Measurements from ENCODE around the gene ADAMTS16.

ADAMTS16 gene

DNA sequence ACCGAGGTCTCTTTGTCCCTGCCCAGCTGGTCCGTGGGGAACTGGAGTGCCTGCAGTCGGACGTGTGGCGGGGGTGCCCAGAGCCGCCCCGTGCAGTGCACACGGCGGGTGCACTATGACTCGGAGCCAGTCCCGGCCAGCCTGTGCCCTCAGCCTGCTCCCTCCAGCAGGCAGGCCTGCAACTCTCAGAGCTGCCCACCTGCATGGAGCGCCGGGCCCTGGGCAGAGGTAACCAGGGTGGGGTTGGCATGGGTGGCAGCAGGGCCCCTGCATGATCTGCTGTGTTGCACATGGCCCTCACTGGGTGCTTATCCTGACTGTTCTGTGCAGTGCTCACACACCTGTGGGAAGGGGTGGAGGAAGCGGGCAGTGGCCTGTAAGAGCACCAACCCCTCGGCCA, 163.1 kb downstream of the ADAMTS16 start:
- Mint-ChIP-seq H3K4me3 (no peak overlapping the region), H3K27ac (no peak overlapping the region), H3K36me3 (no peaks in the 10 kb centered on the region), H3K9me3 (peaks cover 20% of the 10 kb centered on the region), H3K4me1 (no peaks in the 10 kb centered on the region), H3K27me3 (no peaks in the 10 kb centered on the region)
- CTCF ChIA-PET, result no interaction called here
- DNase-seq, result no peak

DNA sequence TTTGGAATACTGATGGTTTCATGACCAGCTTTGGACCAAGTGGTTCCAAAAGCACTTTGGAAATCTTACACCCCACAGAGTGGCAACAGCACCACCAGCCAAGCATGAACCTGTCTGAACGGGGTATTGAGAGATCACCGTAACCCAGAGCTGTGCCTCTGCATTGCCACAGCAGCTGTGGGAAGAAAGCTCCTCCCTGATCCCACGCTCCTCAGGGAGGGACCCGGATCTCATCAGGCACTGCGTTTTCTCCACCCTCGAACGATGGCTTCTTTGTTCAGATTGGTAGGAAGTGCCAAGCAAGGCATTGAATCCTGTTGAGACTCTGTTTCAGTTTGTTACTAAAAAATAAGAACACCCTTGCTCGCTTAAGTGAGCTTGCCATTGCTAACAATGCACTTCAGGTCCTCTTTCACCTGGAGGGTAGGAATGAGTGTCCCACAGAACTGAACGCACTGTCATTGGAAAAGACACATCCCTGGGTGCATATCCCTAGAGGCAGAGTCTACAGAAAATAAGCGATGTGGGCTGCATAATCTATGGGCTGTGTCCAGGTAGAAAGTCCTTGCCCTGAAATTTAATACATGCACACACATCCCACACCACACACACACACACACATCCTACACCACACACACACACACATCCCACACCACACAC, 164.4 kb downstream of the ADAMTS16 start:
- no peaks in the 10 kb centered on the region for H3K27me3 Mint-ChIP-seq
- H3K4me1 Mint-ChIP-seq, result no peaks in the 10 kb centered on the region
- CTCF ChIA-PET, result no interaction called here
- H3K4me3 Mint-ChIP-seq, result no peak overlapping the region
- no peaks in the 10 kb centered on the region for H3K36me3 Mint-ChIP-seq
- no peak overlapping the region for H3K27ac Mint-ChIP-seq
- peaks cover 22% of the 10 kb centered on the region for H3K9me3 Mint-ChIP-seq
- no peak for DNase-seq

DNA sequence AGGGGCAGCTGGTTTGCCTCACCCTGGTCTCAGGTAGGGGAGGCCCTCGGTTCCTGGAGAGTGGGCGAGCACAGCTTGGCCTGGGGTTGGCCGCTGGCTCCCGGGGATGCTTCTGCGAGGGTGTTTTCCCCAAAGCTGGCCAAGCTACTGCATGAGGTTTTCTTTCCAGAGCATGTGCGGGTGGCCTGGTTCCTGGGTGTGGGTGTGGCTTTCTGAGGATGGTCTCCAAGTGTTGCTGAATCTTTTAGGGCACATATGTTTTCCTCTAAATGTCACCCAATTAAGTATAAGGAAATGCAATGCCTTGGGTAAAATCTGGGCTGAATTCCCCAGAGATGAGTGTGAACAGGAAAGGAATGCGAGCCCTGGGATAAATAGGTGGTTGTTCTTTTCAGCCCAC, 166.6 kb downstream of the ADAMTS16 start:
- CTCF ChIA-PET, result no interaction called here
- DNase-seq, result no peak
- H3K9me3 Mint-ChIP-seq, result peaks cover 19% of the 10 kb centered on the region
- no peaks in the 10 kb centered on the region for H3K36me3 Mint-ChIP-seq
- no peaks in the 10 kb centered on the region for H3K27me3 Mint-ChIP-seq
- H3K4me1 Mint-ChIP-seq, result no peaks in the 10 kb centered on the region
- no peak overlapping the region for H3K4me3 Mint-ChIP-seq
- H3K27ac Mint-ChIP-seq, result no peak overlapping the region

DNA sequence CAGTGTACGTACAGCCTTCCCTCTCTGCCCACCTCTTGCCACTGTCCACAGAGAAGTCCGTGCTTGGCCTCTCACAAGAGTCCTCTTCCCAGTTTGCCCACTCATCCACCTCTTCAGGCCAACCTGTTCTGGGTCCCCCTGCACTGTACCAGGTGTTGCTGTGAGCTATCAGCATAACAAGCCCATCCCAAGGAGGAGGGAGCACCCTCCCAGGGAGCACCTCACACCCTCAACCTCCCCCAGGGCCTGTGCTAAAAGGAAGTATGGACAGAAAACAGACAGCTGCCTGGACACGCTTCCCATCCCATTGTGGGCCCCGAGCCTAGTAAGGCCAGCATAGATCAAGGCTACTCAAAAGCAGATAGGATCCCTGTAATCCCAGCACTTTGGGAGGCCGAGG, 168.2 kb downstream of the ADAMTS16 start:
- Mint-ChIP-seq H3K36me3 (no peaks in the 10 kb centered on the region), H3K9me3 (peaks cover 9% of the 10 kb centered on the region), H3K27me3 (no peaks in the 10 kb centered on the region), H3K27ac (no peak overlapping the region), H3K4me3 (no peak overlapping the region), H3K4me1 (no peaks in the 10 kb centered on the region)
- CTCF ChIA-PET, result no interaction called here
- no peak for DNase-seq

DNA sequence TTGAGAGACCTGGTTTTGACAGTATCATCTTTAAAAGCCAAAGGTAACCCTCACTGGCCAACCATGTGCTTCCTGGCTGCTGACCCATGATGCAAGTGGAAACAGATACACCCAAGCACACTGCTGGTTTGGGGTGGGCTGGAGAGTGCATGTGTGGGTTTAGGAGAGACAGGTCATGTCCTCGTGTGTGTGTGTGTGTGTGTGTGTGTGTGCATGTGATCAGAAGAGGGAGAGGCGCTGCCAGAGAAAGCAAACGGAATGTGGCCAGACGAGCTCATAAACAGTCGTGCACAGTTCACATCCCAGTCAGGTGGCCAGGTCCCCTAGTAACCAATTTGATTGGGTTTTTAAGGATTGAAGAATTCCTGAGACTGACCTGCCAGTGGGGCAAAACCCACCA, 169.5 kb downstream of the ADAMTS16 start:
- no peak for DNase-seq
- Mint-ChIP-seq H3K4me3 (no peak overlapping the region), H3K9me3 (peaks cover 9% of the 10 kb centered on the region), H3K36me3 (no peaks in the 10 kb centered on the region), H3K27ac (no peak overlapping the region), H3K27me3 (no peaks in the 10 kb centered on the region), H3K4me1 (no peaks in the 10 kb centered on the region)
- CTCF ChIA-PET, result no interaction called here

DNA sequence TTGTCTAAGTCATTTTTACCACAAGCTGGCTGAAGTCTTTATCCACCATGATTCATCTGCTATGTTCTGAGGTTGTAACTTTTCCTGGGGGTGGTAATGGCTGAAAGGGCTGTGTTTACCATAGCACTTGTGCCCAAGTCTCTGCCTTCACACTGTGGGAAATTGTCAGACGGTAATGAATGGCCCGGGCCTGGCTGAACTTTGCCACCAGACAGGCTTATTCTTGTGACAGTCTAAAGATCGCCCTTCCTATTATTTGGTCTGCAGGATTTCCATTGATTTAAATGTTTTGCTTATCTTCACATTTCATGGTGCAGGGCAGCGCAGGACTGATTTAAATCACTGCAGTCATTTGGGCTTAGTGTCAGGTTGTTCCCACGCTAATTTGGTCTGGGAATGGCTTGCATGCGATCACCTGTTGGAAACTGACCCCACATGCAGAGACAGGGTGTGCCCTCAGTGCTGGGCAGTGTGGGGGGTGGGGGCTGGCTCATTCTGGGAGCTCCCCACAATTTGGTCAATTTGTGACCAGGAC, 173.0 kb downstream of the ADAMTS16 start:
- CTCF ChIA-PET, result no interaction called here
- H3K4me3 Mint-ChIP-seq, result no peak overlapping the region
- H3K36me3 Mint-ChIP-seq, result no peaks in the 10 kb centered on the region
- H3K4me1 Mint-ChIP-seq, result no peaks in the 10 kb centered on the region
- no peak for DNase-seq
- H3K27me3 Mint-ChIP-seq, result no peaks in the 10 kb centered on the region
- H3K27ac Mint-ChIP-seq, result no peak overlapping the region
- peaks cover 9% of the 10 kb centered on the region for H3K9me3 Mint-ChIP-seq

DNA sequence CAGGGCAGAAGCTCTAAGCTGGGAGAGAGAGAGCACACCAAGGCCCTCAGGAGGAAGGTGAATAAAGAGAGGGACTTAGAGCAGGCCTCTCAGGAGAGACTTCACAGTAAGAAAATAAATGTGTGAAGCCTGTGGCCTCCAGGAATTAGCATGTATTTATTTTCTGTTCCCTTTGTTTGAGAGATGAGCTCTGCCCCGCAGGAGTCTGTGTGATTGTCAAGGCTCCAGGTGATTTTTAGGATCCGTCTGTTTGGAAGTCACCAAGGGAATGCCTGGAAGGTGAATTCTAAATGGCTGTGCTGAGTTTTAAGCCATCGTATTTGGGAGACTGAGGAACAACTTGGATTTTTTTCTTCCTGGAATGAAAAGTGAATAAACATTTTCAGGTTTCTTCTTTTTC, 174.0 kb downstream of the ADAMTS16 start:
- no peak overlapping the region for H3K27ac Mint-ChIP-seq
- H3K9me3 Mint-ChIP-seq, result peaks cover 10% of the 10 kb centered on the region
- DNase-seq, result no peak
- no peaks in the 10 kb centered on the region for H3K4me1 Mint-ChIP-seq
- no peak overlapping the region for H3K4me3 Mint-ChIP-seq
- no peaks in the 10 kb centered on the region for H3K36me3 Mint-ChIP-seq
- CTCF ChIA-PET, result no interaction called here
- H3K27me3 Mint-ChIP-seq, result no peaks in the 10 kb centered on the region

DNA sequence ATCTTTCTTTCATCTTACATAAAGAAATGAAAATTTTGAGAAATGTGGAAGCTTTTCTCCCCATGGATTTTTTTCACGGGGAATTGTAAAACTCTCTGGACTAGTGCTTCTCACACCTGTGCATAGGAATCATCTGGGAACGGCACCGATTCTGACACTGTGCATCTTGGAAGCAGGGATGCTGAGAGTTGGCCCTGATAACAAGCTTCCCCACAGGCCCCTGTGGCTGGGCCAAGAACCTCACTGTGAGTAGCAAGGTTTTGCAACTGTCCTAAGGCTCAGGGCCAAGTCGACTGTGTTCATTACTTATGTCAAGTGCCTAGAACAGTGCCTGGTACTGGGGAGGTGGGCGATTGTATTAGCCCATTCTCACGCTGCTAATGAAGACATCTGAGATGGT, 174.5 kb downstream of the ADAMTS16 start:
- CTCF ChIA-PET, result no interaction called here
- no peaks in the 10 kb centered on the region for H3K36me3 Mint-ChIP-seq
- no peak for DNase-seq
- H3K27ac Mint-ChIP-seq, result no peak overlapping the region
- no peaks in the 10 kb centered on the region for H3K27me3 Mint-ChIP-seq
- H3K9me3 Mint-ChIP-seq, result peaks cover 10% of the 10 kb centered on the region
- no peak overlapping the region for H3K4me3 Mint-ChIP-seq
- H3K4me1 Mint-ChIP-seq, result no peaks in the 10 kb centered on the region

DNA sequence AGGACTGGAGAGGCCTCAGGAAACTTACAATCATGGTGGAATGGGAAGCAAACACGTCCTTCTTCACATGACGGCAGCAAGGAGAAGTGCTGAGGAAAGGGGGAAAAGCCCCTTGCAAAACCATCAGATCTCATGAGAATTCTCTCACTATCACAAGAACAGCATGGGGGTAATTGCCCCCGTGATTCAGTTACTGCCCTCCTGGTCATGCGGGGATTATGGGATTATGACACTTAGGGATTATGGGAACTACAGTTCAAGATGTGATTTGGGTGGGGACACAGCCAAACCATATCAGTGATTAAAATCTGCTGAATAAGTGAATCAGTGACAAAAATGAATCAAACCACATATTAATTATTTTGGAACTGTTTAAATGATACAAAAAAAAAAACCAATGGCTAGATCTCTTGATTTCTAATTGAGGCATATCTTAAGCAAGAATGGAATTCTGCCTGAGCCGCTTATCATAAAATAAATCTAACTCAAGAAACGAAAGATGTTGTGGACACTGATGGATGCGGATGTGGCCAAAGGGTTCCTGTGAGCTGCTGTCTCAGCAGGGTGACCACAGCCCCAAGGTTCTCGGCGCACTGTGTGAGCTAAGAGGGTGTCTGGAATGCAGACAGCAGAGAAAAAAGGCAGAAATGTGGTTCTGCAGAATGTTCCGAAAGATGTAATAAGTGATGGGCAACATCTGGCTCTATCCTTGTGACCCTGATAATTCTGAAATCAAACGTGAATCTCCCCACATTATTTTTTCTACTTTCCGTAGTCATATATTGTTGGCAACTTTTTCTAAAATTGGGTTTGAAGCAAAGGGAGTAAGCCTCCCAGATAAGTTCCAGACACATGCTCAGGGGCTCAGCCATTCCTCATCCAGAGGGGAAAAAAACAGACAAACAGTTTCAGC, 175.2 kb downstream of the ADAMTS16 start:
- Mint-ChIP-seq H3K27me3 (no peaks in the 10 kb centered on the region), H3K4me1 (no peaks in the 10 kb centered on the region), H3K4me3 (no peak overlapping the region), H3K9me3 (peaks cover 10% of the 10 kb centered on the region), H3K36me3 (no peaks in the 10 kb centered on the region), H3K27ac (no peak overlapping the region)
- no peak for DNase-seq
- CTCF ChIA-PET, result no interaction called here

DNA sequence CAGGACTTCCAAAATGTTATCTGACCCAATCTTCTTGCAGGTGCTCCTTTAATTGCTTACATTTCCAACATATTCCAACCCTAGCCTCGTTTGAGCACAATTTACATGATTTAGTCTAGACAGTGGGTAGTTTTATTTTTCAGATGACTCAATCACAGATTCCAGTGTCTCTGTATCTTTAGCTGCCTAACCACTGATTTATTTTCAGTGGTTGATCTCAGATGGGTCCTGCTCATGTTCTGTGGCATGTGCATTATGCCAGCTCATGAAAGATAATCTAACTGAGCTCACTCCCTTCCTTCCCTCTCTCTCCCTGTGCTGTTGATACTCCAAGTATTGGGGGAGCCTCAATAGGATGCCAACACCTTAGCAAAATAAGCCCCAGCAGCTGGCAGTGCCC, 176.2 kb downstream of the ADAMTS16 start:
- CTCF ChIA-PET, result no interaction called here
- no peaks in the 10 kb centered on the region for H3K4me1 Mint-ChIP-seq
- no peak overlapping the region for H3K27ac Mint-ChIP-seq
- no peaks in the 10 kb centered on the region for H3K27me3 Mint-ChIP-seq
- peaks cover 12% of the 10 kb centered on the region for H3K9me3 Mint-ChIP-seq
- no peak overlapping the region for H3K4me3 Mint-ChIP-seq
- no peak for DNase-seq
- H3K36me3 Mint-ChIP-seq, result no peaks in the 10 kb centered on the region

DNA sequence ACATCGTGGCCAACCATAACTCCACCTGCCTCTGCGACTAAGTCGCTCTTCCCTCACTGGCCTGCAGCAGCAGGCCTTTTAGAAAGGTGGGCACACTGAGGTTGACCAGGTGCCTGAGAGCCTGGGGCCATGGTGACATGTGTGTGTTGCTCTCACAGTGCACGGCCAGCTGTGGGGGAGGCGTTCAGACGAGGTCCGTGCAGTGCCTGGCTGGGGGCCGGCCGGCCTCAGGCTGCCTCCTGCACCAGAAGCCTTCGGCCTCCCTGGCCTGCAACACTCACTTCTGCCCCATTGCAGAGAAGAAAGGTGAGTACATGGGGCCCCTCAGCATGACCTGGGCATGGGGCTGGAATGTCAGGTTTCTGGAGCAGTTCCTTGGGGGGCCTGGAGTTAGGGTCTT, 177.8 kb downstream of the ADAMTS16 start:
- no peaks in the 10 kb centered on the region for H3K27me3 Mint-ChIP-seq
- no peak overlapping the region for H3K4me3 Mint-ChIP-seq
- no peaks in the 10 kb centered on the region for H3K4me1 Mint-ChIP-seq
- H3K36me3 Mint-ChIP-seq, result no peaks in the 10 kb centered on the region
- DNase-seq, result no peak
- CTCF ChIA-PET, result no interaction called here
- H3K27ac Mint-ChIP-seq, result no peak overlapping the region
- peaks cover 12% of the 10 kb centered on the region for H3K9me3 Mint-ChIP-seq

DNA sequence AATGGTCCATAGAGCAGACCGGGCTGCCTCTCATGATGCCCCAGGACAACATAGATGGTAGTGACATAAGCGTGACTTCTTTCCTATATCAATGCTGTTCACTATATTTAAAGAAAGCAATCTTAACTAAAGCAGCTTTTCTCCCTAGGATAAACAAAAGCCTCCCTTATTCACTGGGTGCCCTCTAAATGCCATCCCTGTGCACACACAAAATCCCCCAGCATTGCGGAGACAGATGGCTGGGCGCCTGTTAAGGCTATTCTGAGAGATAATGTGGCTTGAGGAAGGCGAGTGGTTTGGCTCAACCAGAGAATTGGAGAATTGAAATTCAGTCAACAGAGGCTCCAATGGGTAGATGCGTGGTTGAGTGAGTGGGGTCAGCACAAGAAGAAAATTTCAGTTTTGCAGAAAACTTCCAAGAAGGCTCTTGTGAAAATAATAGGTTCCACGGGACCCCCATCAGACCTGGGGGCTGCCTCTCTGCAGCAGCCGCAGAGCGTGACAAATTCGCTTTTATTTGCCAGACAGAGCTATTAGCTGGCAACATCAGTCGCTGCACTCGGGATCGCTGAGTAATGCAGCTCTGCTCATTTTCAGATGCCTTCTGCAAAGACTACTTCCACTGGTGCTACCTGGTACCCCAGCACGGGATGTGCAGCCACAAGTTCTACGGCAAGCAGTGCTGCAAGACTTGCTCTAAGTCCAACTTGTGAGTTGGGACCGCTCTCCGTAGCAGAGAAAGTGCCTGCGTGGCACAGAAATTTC, 178.5 kb downstream of the ADAMTS16 start:
- peaks cover 12% of the 10 kb centered on the region for H3K9me3 Mint-ChIP-seq
- H3K27ac Mint-ChIP-seq, result no peak overlapping the region
- H3K27me3 Mint-ChIP-seq, result no peaks in the 10 kb centered on the region
- H3K36me3 Mint-ChIP-seq, result no peaks in the 10 kb centered on the region
- CTCF ChIA-PET, result no interaction called here
- H3K4me3 Mint-ChIP-seq, result no peak overlapping the region
- DNase-seq, result no peak
- H3K4me1 Mint-ChIP-seq, result no peaks in the 10 kb centered on the region

DNA sequence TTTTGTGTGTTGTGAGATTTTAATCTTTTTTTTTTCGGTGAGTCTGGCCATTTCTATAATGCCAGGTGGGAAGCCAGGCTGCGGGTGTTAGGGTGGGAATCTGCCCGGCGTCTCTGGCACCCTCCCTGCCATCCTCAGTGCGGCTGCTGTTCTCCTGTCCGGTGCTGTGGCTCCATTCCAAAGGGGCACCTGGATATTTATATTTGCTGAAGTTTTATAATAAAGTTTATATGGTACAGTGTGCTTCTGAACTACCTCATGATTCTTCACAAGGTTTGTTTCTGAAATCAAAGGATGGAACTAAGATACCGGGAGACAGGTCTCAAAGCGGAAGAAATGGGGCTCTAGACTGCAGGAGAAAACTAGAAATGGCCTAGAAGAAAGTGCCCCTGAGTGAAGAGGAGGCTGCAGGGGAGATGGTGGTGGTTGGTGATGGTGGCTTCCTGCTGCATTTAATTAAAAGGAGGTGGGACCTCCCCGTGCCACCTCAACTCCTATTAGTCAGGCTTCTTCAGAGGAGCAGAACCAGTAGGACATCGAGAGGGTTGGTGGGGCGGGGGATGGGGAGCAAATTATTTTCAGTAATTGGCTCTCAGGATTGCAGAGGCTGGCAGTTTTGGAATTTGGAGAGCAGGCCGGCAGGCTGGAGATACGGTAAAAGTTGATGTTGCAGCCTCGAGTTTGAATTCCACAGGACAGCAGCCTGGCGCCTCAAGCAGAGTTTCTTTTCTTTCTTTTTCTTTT, 180.1 kb downstream of the ADAMTS16 start:
- no peak for DNase-seq
- CTCF ChIA-PET, result no interaction called here
- Mint-ChIP-seq H3K4me3 (no peak overlapping the region), H3K9me3 (peaks cover 13% of the 10 kb centered on the region), H3K27ac (no peak overlapping the region), H3K27me3 (no peaks in the 10 kb centered on the region), H3K36me3 (no peaks in the 10 kb centered on the region), H3K4me1 (no peaks in the 10 kb centered on the region)

DNA sequence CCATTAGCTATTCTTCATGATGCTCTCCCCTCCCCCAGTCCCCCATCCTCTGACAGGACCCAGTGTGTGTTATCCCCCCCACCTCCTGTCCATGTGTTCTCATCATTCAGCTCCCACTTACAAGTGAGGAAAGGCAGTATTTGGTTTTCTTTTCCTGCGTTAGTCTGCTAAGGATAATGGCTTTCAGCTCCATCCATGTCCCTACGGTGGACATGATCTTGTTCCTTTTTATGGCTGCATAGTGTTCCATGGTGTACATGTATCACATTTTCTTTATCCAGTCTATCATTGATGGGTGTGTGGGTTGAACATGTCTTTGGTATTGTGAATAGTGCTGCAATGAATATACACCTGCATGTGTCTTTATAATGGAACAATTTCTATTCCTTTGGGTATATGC, 181.0 kb downstream of the ADAMTS16 start:
- Mint-ChIP-seq H3K4me3 (no peak overlapping the region), H3K36me3 (no peaks in the 10 kb centered on the region), H3K4me1 (no peaks in the 10 kb centered on the region), H3K9me3 (peaks cover 16% of the 10 kb centered on the region), H3K27ac (no peak overlapping the region), H3K27me3 (no peaks in the 10 kb centered on the region)
- CTCF ChIA-PET, result no interaction called here
- no peak for DNase-seq
